Middle frontal gyrus (tissue), 1 donor: Measurements from ENCODE around the gene TUBGCP5.
"Not testable (repeated sequence)": the region's sequence is repeated elsewhere in the genome, so short reads cannot be mapped to it uniquely, and the experiment has no call there.

Experiments used
- DNase-seq: peaks from one replicate; pipeline ENCODE4 v3.0.0-alpha.2; 2015; ENCODE audit warnings: low spot score; ENCODE audit errors: extremely low spot score

Gene TUBGCP5

DNA sequence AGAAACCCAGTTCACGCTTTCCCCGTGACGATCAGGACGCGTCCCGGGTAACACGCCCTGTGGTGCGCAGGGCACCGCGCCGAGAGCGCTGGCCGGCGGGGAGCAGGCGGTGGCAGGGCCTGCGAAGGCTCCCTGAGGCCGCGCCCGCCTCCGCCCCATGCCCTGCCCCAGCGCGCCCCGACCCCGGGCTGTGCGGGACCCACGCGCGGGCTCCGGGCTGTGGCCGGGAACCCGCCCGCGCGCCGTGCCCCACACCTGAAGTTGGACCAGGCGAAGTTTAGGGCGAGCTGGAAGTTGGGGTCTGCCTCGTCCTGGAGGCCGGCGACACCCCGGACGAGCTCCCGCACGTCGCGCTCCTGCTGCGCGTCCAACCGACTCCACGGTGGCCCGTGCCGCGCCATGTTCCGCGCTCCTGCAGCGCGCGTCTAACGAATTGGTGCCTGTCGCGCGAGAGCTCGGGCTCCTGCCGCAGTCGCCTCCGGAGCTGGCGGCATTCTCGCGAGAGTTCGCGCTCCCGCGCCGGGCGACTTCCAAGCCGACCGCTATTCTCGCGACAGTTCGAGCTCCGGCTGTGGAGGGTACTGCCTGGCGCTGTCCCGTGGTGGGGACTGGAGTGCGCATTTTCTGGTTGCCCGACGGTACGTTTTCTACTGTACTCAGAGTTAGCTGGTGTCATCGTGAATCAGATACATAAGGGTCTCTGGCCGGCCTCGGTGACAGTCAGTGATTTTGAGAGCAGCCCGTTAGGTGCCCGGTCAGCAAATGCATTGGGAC, at the start of gene TUBGCP5:
TSS of gene TUBGCP5 (minus strand) at position 427 of the 774 bp plus-strand sequence. CDS start at position 401, 26 bp downstream.
- peak; percentile 94 for DNase-seq

DNA sequence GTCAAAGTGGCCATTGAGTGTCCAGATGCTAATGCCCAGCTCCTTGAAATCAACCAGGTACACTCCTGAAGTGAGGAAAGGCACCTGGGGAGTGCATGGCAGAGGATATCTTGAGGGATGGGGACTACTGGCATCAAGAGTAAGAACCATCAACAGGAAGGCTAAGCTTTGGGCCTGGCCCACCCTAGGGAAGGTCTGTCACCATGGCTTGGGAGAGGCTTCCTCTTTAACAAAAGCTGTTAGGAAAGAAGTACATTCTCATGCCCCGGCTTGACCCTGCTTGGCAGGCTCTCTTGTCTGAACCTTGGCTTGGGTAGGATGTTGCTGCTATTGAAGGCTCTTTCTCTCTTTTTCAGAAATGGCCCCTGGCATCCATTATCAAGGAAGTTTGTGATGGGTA, 43.7 kb upstream of the TUBGCP5 start:
- no peak for DNase-seq

DNA sequence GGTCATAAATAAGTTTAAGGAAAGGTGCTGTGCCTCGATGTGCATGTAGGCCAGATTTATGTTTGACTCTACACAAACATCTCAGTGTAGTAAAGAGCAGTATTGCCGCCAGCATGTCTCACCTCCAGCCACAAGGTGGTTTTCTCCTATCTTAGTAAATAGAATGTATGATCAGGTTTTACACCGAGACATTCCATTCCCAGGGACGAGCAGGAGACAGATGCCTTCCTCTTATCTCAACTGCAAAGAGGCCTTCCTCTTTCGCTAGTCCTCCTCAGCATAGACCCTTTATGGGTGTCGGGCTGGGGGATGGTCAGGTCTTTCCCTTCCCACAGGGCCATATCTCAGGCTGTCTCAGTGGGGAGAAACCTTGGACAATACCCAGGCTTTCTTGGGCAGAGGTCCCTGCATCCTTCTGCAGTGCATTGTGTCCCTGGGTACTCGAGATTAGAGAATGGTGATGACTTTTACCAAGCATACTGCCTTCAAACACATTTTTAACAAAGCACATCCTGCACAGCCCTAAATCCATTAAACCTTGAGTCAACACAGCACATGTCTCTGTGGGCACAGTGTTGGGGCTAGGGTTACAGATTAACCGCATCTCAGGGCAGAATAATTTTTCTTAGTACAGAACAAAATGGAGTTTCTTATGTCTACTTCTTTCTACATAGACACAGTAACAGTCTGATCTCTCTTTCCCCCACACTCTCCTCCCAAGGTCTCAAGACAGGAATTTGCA, 42.8 kb upstream of the TUBGCP5 start:
- not testable (repeated sequence) for DNase-seq

DNA sequence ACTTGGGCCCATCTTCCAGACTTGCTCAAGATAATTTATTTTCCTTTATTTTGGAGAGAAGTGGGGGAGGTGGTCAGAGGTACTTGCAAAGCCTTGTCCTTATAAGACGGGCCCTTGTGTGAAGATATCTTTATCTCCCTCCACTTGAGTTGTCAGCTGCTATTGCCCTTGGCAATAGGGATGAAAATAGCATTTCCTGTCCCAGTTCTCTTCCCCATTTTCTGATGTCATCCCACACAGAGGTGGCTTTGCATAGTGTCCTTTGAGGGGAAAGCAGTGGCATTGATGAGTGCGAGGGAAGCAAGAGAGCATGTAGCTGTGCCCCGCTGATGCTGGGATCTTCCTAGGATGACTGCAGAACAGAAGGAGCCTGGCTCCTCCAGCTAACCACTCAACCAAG, 41.9 kb upstream of the TUBGCP5 start:
- no peak for DNase-seq

DNA sequence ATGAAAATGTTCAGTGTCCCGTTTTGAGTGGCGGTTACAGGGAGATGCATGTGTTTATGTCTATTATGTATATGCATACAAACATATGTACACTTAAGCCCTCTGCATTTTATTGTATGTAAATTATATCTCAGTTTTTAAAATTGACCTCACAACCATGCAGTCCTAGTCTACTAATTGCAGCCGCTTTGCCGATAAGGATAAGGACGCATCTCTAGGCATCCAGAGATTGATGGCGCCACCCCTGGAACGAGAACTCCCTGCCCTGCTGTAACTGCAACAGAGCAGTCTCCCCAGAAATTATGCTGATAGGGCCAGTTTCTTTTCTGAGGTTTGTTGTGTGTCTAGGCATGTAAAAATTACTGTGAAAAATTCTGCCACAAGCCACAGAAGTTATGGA, 40.4 kb upstream of the TUBGCP5 start:
- no peak for DNase-seq

DNA sequence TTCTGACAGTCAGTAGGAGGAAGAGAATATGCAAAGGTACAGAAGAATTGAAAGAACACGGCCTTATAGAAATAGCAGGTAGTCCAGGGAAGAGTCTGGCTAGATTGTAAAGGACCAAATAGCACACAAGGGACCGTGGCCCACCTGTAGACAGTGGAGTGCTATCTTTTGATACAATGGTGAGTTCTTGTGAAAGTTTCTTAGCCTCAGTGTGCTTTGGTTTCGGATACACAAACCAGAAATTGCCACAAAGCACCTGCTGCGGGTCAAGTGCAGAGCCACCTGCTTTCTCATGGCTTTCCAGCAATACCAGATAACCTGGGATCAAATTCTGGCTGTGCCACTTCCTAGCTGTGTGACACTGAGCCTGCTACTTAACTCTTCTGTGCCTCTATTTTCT, 36.6 kb upstream of the TUBGCP5 start:
- DNase-seq, result no peak

DNA sequence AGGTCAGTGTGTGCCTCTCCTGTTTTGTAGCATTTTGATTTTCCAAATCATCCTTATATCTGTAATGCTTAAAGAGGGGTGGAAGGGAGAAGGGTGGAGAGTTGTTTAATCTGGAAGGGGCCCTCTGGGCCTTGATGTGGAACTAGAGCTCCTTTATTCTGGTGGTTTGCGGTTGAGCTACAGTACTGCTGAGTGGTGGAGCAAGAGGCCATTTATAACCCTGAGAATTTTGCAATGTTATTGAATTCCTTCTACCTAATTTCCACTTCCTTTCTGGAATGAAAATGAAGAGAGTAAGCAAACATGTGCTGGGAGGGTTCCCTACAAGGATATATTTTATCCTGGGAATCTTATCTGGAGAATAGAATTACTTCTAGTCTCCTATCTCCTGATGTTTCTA, 35.3 kb upstream of the TUBGCP5 start:
- DNase-seq, result no peak

DNA sequence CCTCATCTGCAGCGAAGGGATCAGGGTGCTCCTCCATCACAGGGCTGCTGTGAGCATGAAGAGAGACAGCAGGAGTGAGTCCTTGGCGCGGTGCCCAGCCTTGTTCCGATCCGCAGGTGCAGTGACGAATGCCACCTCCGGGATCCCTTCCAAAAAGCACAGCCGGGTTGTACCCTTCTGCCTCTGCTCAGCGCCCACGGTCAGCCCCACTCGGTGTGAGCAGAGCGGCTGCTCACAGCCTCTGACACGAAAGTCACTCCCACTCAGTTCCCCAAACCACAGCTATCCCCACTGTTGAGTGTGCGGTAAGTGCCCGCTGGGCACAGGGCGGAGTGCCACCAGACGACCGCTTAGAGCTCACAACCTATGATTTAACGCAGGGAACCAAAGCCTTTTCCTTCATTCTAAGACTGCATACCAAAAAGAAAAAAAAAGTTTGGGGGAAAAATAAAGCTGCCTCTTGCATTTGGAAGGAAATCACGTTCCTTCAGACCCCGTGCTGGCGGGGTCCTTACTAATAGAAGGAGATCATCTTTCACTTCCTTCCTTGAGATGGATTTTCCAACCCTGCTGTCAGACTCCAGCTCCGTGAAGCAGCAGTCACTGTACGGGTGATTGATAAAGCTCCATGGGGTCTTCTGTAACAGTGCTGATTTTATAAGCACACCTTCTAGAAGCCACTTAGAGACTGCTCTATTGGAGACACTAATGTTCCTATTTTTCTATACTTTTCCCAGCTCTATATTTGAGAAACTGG, 34.7 kb upstream of the TUBGCP5 start:
- DNase-seq, result no peak

DNA sequence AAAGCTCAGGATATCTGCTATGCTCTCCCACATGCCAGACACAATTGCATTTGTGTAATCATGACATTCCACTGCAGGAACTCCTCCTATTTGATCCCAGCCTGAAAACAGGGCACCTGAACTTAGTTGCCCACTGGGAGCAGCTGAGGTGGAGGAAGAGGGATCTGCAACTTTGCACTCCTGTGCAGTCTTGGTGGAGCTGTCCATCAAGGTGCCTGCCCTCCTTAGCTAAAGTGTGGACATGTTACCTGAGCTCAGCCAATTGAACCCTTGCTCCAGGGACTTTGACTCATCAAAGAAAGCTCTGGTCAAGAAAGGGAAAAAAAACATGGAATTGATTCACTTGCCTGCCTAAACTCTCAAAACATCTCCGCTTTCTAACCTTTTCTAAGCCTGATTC, 33.3 kb upstream of the TUBGCP5 start:
- DNase-seq, result no peak

DNA sequence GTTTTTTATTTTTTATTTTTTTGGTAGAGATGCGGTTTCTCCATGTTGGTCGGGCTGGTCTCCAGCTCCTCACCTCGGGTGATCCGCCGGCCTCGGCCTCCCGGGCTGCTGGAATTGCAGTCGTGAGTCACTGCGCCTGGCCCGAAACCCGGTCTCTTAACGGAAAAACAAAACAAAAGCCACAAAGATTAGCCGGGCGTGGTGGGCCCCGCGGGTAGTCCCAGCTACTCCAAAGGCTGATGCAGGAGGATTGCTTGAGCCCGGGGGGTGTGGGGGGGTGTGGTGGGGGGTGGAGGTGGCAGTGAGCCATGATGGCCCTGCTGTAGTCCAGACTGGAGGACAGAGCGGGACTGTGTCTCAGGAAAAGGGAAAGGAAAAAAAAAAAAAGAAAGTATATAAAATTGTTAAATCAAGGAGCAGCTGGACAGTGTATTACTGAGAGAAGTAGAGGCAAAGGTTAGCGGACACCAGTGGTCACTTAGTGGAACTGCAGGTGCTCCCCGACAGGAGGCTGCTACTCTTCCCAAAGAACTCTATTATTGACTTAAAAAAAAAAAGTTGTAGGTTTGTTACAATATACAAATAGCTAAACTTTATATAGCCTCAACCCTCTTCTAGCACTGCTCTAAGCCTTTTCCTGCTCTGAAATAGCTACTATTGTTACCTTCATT, 30.3 kb upstream of the TUBGCP5 start:
- DNase-seq, result no peak

DNA sequence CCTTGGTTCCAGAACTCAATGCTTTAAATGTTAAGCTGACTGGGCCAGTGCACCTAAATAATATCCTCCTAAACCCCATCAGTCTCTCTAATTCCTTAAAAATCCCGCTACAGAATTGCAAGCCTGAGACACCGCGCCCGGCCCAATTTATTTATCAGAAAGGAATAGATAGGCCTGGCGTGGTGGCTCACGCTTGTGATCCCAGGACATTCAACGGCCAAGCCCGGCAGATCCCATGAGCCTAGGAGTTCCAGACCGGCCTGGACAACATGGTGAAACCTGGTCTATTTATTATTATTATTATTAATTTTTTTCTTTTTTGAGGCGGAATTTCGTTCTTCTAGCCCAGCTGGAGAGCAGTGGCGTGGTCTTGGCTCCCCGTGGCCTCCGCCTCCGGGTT, 28.0 kb upstream of the TUBGCP5 start:
- DNase-seq, result no peak

DNA sequence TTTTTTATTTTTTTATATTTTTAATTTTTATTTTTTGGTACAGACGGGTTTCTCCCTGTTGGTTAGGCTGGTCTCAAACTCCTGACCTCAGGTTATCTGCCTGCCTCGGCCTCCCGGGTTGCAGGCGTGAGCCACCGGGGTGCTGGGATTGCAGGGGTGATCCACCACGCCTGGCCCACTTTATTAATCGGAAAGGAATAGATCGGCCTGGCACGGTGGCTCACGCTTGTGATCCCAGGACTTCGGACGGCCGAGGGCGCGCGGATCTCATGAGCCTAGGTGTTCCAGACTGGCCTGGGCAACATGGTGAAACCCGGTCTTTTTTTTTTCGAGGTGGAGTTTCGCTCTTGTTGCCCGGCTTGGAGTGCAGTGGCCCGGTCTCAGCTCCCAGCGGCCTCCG, 26.5 kb upstream of the TUBGCP5 start:
- no peak for DNase-seq

DNA sequence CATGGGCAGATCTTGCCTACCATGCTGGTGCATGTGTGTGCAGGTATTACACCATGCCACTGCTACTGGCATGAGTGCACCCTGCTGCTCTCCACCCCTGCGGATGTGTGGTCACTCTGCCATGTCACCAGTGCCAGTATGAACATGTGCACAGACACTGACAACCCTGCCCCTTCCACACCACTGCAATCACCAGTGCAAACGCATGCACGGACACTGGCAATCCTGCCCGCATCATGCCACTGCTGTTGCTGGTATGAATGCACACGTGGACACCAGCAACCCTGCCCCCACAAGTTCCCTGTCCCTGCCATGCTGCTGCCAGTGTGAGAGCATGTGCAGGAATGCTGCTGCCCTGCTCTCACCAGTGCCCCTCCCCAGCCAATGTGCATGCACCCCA, 24.8 kb upstream of the TUBGCP5 start:
- DNase-seq, result no peak

DNA sequence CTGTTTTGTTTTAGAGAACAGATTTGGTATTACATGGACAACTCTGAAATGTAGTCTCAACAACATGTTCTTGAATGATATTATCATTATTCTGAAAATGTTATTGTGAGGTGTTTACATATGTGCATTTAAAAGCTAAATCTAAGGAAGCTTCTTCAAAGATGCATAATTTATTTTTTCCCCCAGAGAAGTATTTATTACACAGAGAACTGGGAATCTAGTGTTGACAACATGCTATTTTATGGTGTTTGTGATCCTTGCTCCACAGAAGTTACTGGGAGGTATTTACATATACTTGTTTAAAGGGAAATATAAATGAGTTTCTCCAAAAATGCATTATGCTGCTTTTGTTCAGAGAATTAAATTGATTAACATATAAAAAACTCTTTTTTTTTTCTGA, 18.3 kb upstream of the TUBGCP5 start:
- no peak for DNase-seq

DNA sequence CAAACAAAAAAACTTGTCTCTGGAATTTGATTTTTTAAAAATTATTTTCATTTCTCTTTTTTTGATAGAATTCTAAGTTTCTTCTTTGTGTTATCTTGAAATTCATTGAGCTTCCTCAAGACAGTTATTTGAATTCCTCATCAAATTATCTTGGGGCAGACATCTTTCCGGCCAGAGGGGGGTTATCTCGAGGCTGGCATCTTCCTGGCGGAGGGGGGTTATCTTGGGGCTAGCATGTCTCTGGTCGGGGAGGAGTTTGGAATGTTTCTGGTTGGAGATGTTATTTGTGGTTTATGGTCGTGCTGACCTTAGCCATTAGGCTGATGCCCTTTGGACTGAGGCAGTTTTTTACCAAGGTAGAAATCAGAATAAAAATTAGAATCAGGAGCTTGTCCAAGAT, 15.9 kb upstream of the TUBGCP5 start:
- no peak for DNase-seq

DNA sequence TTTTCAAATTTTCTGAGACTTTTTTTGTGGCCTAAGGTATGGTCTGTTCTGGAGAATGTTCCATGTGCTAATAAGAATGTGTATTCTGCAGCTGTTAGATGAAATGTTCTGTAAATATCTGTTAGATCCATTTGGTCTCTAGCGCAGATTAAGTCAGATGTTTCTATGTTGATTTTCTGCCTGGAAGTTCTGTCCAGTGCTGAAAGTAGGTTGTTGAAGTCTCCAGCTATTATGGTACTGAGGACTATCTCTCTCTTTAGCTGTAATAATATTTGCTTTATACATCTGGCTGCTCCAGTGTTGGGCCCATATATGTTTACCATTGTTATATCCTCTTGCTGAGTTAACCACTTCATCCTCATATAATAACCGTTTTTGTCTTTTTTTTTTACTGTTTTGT, 13.2 kb upstream of the TUBGCP5 start:
- no peak for DNase-seq

DNA sequence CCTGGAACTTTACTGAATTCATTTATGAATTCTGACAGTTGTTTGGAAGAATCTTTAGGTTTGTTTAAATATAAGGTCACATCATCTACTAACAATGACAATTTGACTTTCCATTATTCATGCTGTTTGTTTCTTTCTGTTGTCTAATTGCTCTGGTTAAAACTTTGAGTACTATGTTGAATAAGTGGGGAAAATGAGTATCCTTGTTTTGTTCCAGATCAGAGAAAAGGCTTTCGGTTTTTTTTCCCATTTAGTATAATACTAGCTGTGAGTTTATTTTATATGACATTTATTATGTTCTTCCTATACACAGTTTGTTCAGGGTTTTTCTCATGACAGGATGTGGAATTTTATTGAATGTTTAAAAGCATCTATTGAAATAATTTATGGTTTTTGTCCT, 11.3 kb upstream of the TUBGCP5 start:
- DNase-seq, result no peak

DNA sequence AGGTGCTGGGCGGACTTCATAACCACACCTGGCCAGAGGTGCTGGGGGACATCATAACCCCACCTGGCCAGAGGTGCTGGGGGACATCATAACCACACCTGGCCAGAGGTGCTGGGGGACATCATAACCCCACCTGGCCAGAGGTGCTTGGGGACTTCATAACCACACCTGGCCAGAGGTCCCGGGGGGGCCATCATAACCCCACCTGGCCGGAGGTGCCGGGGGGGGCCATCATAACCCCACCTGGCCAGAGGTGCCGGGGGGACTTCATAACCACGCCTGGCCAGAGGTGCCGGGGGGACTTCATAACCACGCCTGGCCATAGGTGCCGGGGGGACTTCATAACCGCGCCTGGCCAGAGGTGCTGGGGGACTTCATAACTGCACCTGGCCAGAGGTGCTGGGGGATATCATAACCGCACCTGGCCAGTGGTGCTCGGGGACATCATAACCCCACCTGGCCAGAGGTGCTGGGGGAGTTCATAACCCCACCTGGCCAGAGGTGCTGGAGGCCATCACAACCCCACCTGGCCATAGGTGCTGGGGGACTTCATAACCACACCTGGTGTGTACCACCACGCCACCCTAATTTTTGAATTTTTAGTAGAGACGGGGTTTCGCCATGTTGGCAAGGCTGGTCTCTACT, 10.7 kb upstream of the TUBGCP5 start:
- DNase-seq, result no peak

DNA sequence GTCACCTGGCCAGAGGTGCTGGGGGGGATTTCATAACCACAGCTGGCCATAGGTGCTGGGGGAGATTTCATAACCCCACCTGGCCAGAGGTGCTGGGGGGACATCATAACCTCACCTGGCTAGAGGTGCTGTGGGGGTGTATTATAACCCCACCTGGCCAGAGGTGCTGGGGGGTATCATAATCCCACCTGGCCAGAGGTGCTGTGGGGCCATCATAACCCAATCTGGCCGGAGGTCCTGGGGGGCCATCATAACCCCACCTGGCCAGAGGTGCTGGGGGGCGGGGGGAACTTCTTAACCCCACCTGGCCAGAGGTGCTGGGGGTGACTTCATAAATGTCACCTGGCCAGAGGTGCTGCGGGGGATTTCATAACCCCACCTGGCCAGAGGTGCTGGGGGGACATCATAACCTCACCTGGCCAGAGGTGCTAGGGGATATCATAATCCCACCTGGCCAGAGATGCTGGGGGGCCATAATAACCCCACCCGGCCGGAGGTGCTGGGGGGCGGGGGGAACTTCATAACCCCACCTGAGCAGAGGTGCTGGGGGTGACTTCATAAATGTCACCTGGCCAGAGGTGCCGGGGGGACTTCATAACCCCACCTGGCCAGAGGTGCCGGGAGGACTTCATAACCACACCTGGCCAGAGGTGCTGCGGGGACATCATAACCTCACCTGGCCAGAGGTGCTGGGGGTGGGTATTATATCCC, 9.4 kb upstream of the TUBGCP5 start:
- not testable (repeated sequence) for DNase-seq

DNA sequence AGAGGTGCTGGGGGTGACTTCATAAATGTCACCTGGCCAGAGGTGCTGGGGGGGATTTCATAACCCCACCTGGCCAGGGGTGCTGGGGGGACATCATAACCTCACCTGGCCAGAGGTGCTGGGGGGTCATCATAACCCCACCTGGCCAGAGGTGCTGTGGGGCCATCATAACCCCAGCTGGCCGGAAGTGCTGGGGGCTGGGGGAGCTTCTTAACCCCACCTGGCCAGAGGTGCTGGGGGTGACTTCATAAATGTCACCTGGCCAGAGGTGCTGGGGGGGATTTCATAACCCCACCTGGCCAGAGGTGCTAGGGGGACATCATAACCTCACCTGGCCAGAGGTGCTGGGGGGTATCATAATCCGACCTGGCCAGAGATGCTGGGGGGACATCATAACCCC, 4.6 kb upstream of the TUBGCP5 start:
- DNase-seq, result not testable (repeated sequence)
